HG02678 (cell line): ENCODE data around the gene HRH1.
A peak's percentile ranks its signal among the peaks of the same experiment; 100 is the strongest.

Source experiments
- ATAC-seq: cut with Tn5 transposase; IDR thresholded peaks from one replicate; pipeline ENCODE4 v1.9.1; 2021; ENCODE audit warnings: mild to moderate bottlenecking, moderate library complexity; ENCODE audit not compliant: unreplicated experiment

Gene HRH1

GRCh38 chr3:11272906-11273574, 118.7 kb downstream of the HRH1 start:
- no peak for ATAC-seq

- no peak for ATAC-seq
Observed at GRCh38 chr3:11273891-11274291, 119.6 kb downstream of the HRH1 start.

- ATAC-seq = no peak
Observed at GRCh38 chr3:11274566-11275142, 120.4 kb downstream of the HRH1 start.

- no peak for ATAC-seq
Observed at GRCh38 chr3:11275926-11276325, 121.6 kb downstream of the HRH1 start.

- no peak for ATAC-seq
Observed at GRCh38 chr3:11276901-11277300, 122.6 kb downstream of the HRH1 start.

GRCh38 chr3:11282250-11283138, 128.2 kb downstream of the HRH1 start:
- no peak for ATAC-seq

GRCh38 chr3:11283139-11283475, 128.8 kb downstream of the HRH1 start:
- ATAC-seq = no peak

- no peak for ATAC-seq
Observed at GRCh38 chr3:11284011-11284410, 129.7 kb downstream of the HRH1 start.

GRCh38 chr3:11285471-11285870, 131.2 kb downstream of the HRH1 start:
- ATAC-seq = no peak

GRCh38 chr3:11287404-11287803, 133.1 kb downstream of the HRH1 start:
- ATAC-seq = no peak

- no peak for ATAC-seq
Observed at GRCh38 chr3:11288021-11288491, 133.8 kb downstream of the HRH1 start.

GRCh38 chr3:11288786-11289637, 134.7 kb downstream of the HRH1 start:
- ATAC-seq = peak; percentile 67

- ATAC-seq = no peak
Observed at GRCh38 chr3:11289864-11290263, 135.6 kb downstream of the HRH1 start.

- peak; percentile 33 for ATAC-seq
Observed at GRCh38 chr3:11290743-11291680, 136.7 kb downstream of the HRH1 start.

GRCh38 chr3:11291808-11292207, 137.5 kb downstream of the HRH1 start:
- ATAC-seq = no peak

GRCh38 chr3:11297126-11297525, 142.8 kb downstream of the HRH1 start:
- ATAC-seq = no peak

- peak; percentile 95 for ATAC-seq
Observed at GRCh38 chr3:11300970-11301369, 146.7 kb downstream of the HRH1 start.

- ATAC-seq = no peak
Observed at GRCh38 chr3:11302444-11302843, 148.2 kb downstream of the HRH1 start.

GRCh38 chr3:11304175-11304574, 149.9 kb downstream of the HRH1 start:
- ATAC-seq = no peak

- ATAC-seq = no peak
Observed at GRCh38 chr3:11305509-11305908, 151.2 kb downstream of the HRH1 start.
